H1 (cell line): ENCODE data around the gene NPTXR. TPM values are rescaled to one million over a fixed set of nuclear protein-coding genes. Genes with fewer than 3 reads are reported as not detected.

Experiments used
- CTCF ChIA-PET: fragments of 300-600 bp; sonication (Branson Sonifier 250); formaldehyde crosslinking; loops from one replicate; lab custom pipeline; 2021; ENCODE audit not compliant: partially characterized antibody; lab: Charles Lee
- POLR2A ChIA-PET: fragments of 300-600 bp; sonication (Branson Sonifier 250); formaldehyde crosslinking; loops from one replicate; lab custom pipeline; 2021; ENCODE audit warnings: inconsistent platforms; ENCODE audit not compliant: partially characterized antibody; lab: Charles Lee
- DNase-seq, 2 experiments: peaks; one replicate each; pipeline versions ENCODE4 v3.0.0 to v3.0.0-alpha.2; 2010 to 2022; ENCODE audit warnings: low spot score in 2 of 2, low read depth in 1 of 2, mixed read lengths in 1 of 2
- FAIRE-seq: peaks from 2 replicates; lab custom pipeline; 2011; peaks lifted over from hg19 to GRCh38; lab: Jason Lieb, UNC
- H2AFZ ChIP-seq: 2 replicates; pipeline ENCODE4 v1.8.1; 2012; ENCODE audit warnings: low read length, inconsistent platforms
- H2AK5ac ChIP-seq: 2 replicates; pipeline ENCODE4 v1.6.1; 2013; ENCODE audit warnings: low read depth, low read length
- H2BK120ac ChIP-seq: replicated peaks from 2 replicates; pipeline ENCODE3; 2013; ENCODE audit warnings: low read depth, low read length, inconsistent platforms
- H2BK12ac ChIP-seq: 2 replicates; pipeline ENCODE4 v1.6.1; 2013; ENCODE audit warnings: low read depth, low read length
- H2BK15ac ChIP-seq: 2 replicates; pipeline ENCODE4 v1.6.1; 2013; ENCODE audit warnings: low read length
- H2BK20ac ChIP-seq: 2 replicates; pipeline ENCODE4 v1.6.1; 2013; ENCODE audit warnings: low read length
- H2BK5ac ChIP-seq: 2 replicates; pipeline ENCODE4 v1.6.1; 2013; ENCODE audit warnings: low read depth, low read length
- H3K14ac ChIP-seq: 2 replicates; pipeline ENCODE4 v1.6.1; 2013; ENCODE audit warnings: inconsistent platforms; ENCODE audit not compliant: insufficient read length
- H3K18ac ChIP-seq: 2 replicates; pipeline ENCODE4 v1.6.1; 2013; ENCODE audit warnings: low read length; ENCODE audit errors: extremely low read depth
- H3K23ac ChIP-seq: 2 replicates; pipeline ENCODE4 v1.6.1; 2013; ENCODE audit warnings: inconsistent platforms; ENCODE audit not compliant: insufficient read length
- H3K23me2 ChIP-seq: 2 replicates; pipeline ENCODE4 v1.6.1; 2013; ENCODE audit warnings: low read depth, low read length
- H3K27ac ChIP-seq: 2 replicates; pipeline ENCODE4 v1.6.1; 2011; ENCODE audit warnings: low read depth, low read length, inconsistent platforms
- H3K27me3 ChIP-seq, 4 experiments: replicated peaks in 1 of 4; 1 replicate in 1 of 4; 2 replicates in 3 of 4; pipeline versions ENCODE4 v1.6.1 to v1.8.1; 2011 to 2013; ENCODE audit warnings: low read length in 3 of 4, mild to moderate bottlenecking in 3 of 4, inconsistent platforms in 2 of 4, mixed read lengths in 2 of 4, moderate library complexity in 1 of 4; ENCODE audit not compliant: control insufficient read depth in 3 of 4, insufficient read depth in 3 of 4; ENCODE audit errors: extremely low read depth in 1 of 4
- H3K36me3 ChIP-seq, 4 experiments: 2 replicates each; pipeline versions ENCODE4 v1.6.1 to v1.8.1; 2011 to 2013; ENCODE audit warnings: mild to moderate bottlenecking in 4 of 4, low read length in 3 of 4, moderate library complexity in 2 of 4, control low read depth in 1 of 4, inconsistent platforms in 1 of 4; ENCODE audit not compliant: insufficient read depth in 4 of 4, control insufficient read depth in 2 of 4
- H3K4ac ChIP-seq: replicated peaks from 2 replicates; pipeline ENCODE3; 2013; ENCODE audit warnings: low read length, low read depth, mixed read lengths, inconsistent platforms; ENCODE audit not compliant: insufficient read length
- H3K4me1 ChIP-seq, 4 experiments: replicated peaks in 1 of 4; 1 replicate in 1 of 4; 2 replicates in 3 of 4; pipeline versions ENCODE4 v1.6.1 to v1.8.1; 2011 to 2013; ENCODE audit warnings: low read length in 3 of 4, inconsistent platforms in 2 of 4, mixed read lengths in 1 of 4; ENCODE audit not compliant: insufficient read depth in 4 of 4, control insufficient read depth in 3 of 4
- H3K4me2 ChIP-seq, 2 experiments: 2 replicates each; pipeline versions ENCODE4 v1.6.1 to v1.8.1; 2011 to 2013; ENCODE audit warnings: low read depth in 2 of 2, low read length in 2 of 2, control low read depth in 1 of 2, inconsistent platforms in 1 of 2, mild to moderate bottlenecking in 1 of 2; ENCODE audit not compliant: insufficient read depth in 1 of 2
- H3K4me3 ChIP-seq, 4 experiments: fragments of 200-600, 300-600 bp in 1 of 4; sonication (generic), shearing (Covaris generic), sonication (Bioruptor Twin) in 1 of 4; 2 replicates each; pipeline versions ENCODE4 v1.5.1 to v1.8.1; 2011 to 2016; ENCODE audit warnings: low read length in 4 of 4, low read depth in 3 of 4, control low read depth in 2 of 4, inconsistent platforms in 2 of 4, mild to moderate bottlenecking in 2 of 4, mixed read lengths in 1 of 4, moderate library complexity in 1 of 4; ENCODE audit not compliant: insufficient read depth in 2 of 4; ENCODE audit errors: extremely low read depth in 1 of 4
- H3K56ac ChIP-seq: replicated peaks from 2 replicates; pipeline ENCODE3; 2013; ENCODE audit warnings: low read depth, mild to moderate bottlenecking, mixed read lengths, low read length, inconsistent platforms; ENCODE audit not compliant: insufficient read length
- H3K79me1 ChIP-seq: 2 replicates; pipeline ENCODE4 v1.6.1; 2013; ENCODE audit warnings: low read depth, low read length, control low read depth
- H3K79me2 ChIP-seq, 2 experiments: 2 replicates each; pipeline versions ENCODE4 v1.6.1 to v1.8.1; 2012 to 2013; ENCODE audit warnings: low read length in 2 of 2, mild to moderate bottlenecking in 2 of 2, inconsistent platforms in 1 of 2; ENCODE audit not compliant: insufficient read depth in 2 of 2, control insufficient read depth in 1 of 2
- H3K9ac ChIP-seq, 4 experiments: replicated peaks in 1 of 4; 1 replicate in 1 of 4; 2 replicates in 3 of 4; pipeline versions ENCODE4 v1.6.1 to v1.8.1; 2011 to 2013; ENCODE audit warnings: low read depth in 3 of 4, low read length in 3 of 4, control low read depth in 2 of 4, mild to moderate bottlenecking in 2 of 4, moderate library complexity in 2 of 4, inconsistent platforms in 1 of 4; ENCODE audit errors: extremely low read depth in 1 of 4
- H3K9me3 ChIP-seq, 2 experiments: 2 replicates each; pipeline versions ENCODE4 v1.6.1 to v1.8.1; 2012 to 2013; ENCODE audit warnings: mild to moderate bottlenecking in 2 of 2, moderate library complexity in 2 of 2, control low read depth in 1 of 2, inconsistent platforms in 1 of 2, low read depth in 1 of 2, low read length in 1 of 2, mixed read lengths in 1 of 2; ENCODE audit not compliant: insufficient read depth in 2 of 2
- H4K20me1 ChIP-seq, 2 experiments: replicated peaks in 1 of 2; 2 replicates each; pipeline versions ENCODE3 to v1.8.1; 2011 to 2013; ENCODE audit warnings: inconsistent platforms in 2 of 2, low read length in 2 of 2, mild to moderate bottlenecking in 1 of 2; ENCODE audit not compliant: insufficient read depth in 2 of 2, control insufficient read depth in 1 of 2
- H4K5ac ChIP-seq: 2 replicates; pipeline ENCODE4 v1.6.1; 2013; ENCODE audit warnings: low read length, low read depth, mixed read lengths, inconsistent platforms; ENCODE audit not compliant: insufficient read length
- H4K8ac ChIP-seq: 2 replicates; pipeline ENCODE4 v1.8.0; 2013; ENCODE audit warnings: mild to moderate bottlenecking, moderate library complexity, low read length, inconsistent platforms; ENCODE audit not compliant: insufficient read depth; ENCODE audit errors: extremely low read depth
- H4K91ac ChIP-seq: replicated peaks from 2 replicates; pipeline ENCODE3; 2013; ENCODE audit warnings: low read length, mixed read lengths, inconsistent platforms; ENCODE audit not compliant: insufficient read length
- JUND ChIP-seq: IDR thresholded peaks from 2 replicates; pipeline ENCODE4 v1.6.1; 2011; ENCODE audit warnings: mild to moderate bottlenecking, improper control_type of control experiment, low read length
- PHF8 ChIP-seq: fragments of 200-600 bp; sonication (generic); conservative IDR thresholded peaks from 2 replicates; pipeline ENCODE4 v1.7.1; 2012; ENCODE audit warnings: low read depth, mild to moderate bottlenecking, inconsistent platforms, low read length, moderate library complexity
- RXRA ChIP-seq: IDR thresholded peaks from 2 replicates; pipeline ENCODE4 v1.6.1; 2011; ENCODE audit warnings: low read depth, mild to moderate bottlenecking, low read length, moderate library complexity; ENCODE audit not compliant: insufficient read depth
- SP4 ChIP-seq: IDR thresholded peaks from 2 replicates; pipeline ENCODE4 v1.6.1; 2012; ENCODE audit warnings: low read length, inconsistent platforms
- TBP ChIP-seq: IDR thresholded peaks from 2 replicates; pipeline ENCODE4 v1.6.1; 2011; ENCODE audit warnings: low read depth, low read length, improper control_type of control experiment
- WGBS, 2 experiments: shearing (Covaris generic) in 1 of 2; methylation state at CpG; one replicate each; pipeline versions ENCODE4 v1.1.6 to v1.1.7; 2013 to 2015; ENCODE audit warnings: low lambda C conversion rate in 2 of 2, mixed read lengths in 2 of 2, inconsistent platforms in 1 of 2, low coverage in 1 of 2, missing lambda C conversion rate in 1 of 2; ENCODE audit not compliant: insufficient replicate concordance in 2 of 2, insufficient coverage in 1 of 2, insufficient read length in 1 of 2; ENCODE audit errors: extremely low coverage in 1 of 2, missing lambda C conversion rate in 1 of 2; 5-methylcytosine and 5-hydroxymethylcytosine counted together
- polyA plus RNA-seq, 7 experiments: library from polyadenylated mRNA; depleted of rRNA in 3 of 7; stranded (reverse) in 5 of 7; unstranded in 2 of 7; fragments of >200 nt in 5 of 7; fragments of 200-250 nt in 2 of 7; gene quantifications; 1 replicate in 5 of 7; 2 replicates in 1 of 7; 4 replicates in 1 of 7; pipeline versions ENCODE4 v1.2.1 to v1.2.3, GENCODE V29; 2011 to 2013; ENCODE audit warnings: missing spikeins in 2 of 7, mixed read lengths in 2 of 7
- total RNA-seq: library from RNA; stranded (reverse); fragmentation: NEBNext Ultra II Directional; extraction: Animal tissue kit (Norgen Biotek cat#: 25700); gene quantifications from 2 replicates; pipeline ENCODE4 v1.2.1, GENCODE V29; 2021

The NPTXR gene
- total and polyA plus RNA-seq, 2 of the 8 experiments (the other 6 are each of a cell fraction or from before 2014, with no cell fraction given), result 3.7 to 6.4 TPM

DNA sequence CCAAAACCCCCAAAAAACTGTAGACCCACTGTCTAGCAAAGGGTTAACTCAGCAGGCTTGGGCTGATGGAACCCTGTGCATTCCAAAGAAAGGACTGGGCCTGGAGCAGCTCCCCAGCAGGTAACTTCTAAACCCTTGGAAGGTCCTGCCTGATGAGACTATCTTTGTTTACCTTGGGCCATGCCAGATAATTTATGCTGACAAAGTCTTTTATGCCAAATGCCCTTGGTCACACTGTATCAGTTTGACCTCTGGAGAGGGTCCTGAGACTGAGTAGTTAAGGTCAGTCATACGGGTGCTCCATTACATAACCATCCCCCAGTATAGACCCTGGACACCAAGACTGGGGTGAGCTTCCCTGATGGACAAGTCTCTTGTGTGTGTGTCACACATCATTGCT is 28.0 kb downstream of the NPTXR start:
- DNase-seq, result no peak
- Histone ChIP-seq H3K4me2 (no peak overlapping the region), H2BK15ac (no peak overlapping the region), H2BK120ac (no peak overlapping the region), H3K79me2 (no peaks in the 10 kb centered on the region), H2BK12ac (no peak overlapping the region), H2BK5ac (no peak overlapping the region), H2AFZ (no peak overlapping the region), H4K8ac (no peak overlapping the region), H4K5ac (no peak overlapping the region), H3K27ac (no peak overlapping the region), H4K20me1 (peaks cover 0 to 2% of the 10 kb centered on the region in 2 experiments), H3K9ac (no peak overlapping the region), H4K91ac (no peak overlapping the region), H3K4me1 (peaks cover 0 to 3% (median 0%) of the 10 kb centered on the region in 4 experiments; a peak in 1 of 7 replicates), H3K23ac (no peak overlapping the region), H3K56ac (no peak overlapping the region), H3K18ac (no peak overlapping the region), H3K9me3 (no peaks in the 10 kb centered on the region), H3K23me2 (peaks cover 5% of the 10 kb centered on the region; the same call in 1 of the 2 replicates), H2BK20ac (no peak overlapping the region), H2AK5ac (no peak overlapping the region), H3K14ac (no peak overlapping the region), H3K27me3 (no peaks in the 10 kb centered on the region; a peak in 1 of 7 replicates), H3K79me1 (no peaks in the 10 kb centered on the region), H3K36me3 (no peaks in the 10 kb centered on the region), H3K4ac (no peak overlapping the region), H3K4me3 (no peak overlapping the region)
- 88% methylated on average over 1 of the region's 1 CpG; no CpG with 5 or more reads in 1 of the 2 experiments for WGBS, 2 experiments
- POLR2A ChIA-PET, result no interaction called here
- no peak for TF ChIP-seq JUND
- no peak for TF ChIP-seq RXRA
- no peak for TF ChIP-seq PHF8
- no peak for TF ChIP-seq TBP
- no peak for TF ChIP-seq SP4
- no peak for FAIRE-seq
- CTCF ChIA-PET, result interaction anchor here (1.6 to 5.8 kb wide), 2 partner anchors 47 to 54 kb away, joined by 3 to 29 read pairs; no protein-coding TSS in a partner anchor
